H1 (cell line): ENCODE data around the gene BRICD5.

Experiments
- CEBPB ChIP-seq: IDR thresholded peaks from 2 replicates; pipeline ENCODE4 v1.6.1; 2012; ENCODE audit warnings: low read depth, low read length
- CHD2 ChIP-seq: IDR thresholded peaks from 2 replicates; pipeline ENCODE4 v1.6.1; 2012; ENCODE audit warnings: low read length, improper control_type of control experiment
- EGR1 ChIP-seq: IDR thresholded peaks from 2 replicates; pipeline ENCODE4 v1.6.1; 2011; ENCODE audit warnings: low read depth, low read length, borderline replicate concordance
- EZH2 ChIP-seq: fragments of 200-600 bp; sonication (generic); IDR thresholded peaks from 2 replicates; pipeline ENCODE4 v1.7.1; 2012; ENCODE audit warnings: low read depth, mild to moderate bottlenecking, moderate library complexity, low read length, inconsistent platforms; ENCODE audit not compliant: severe bottlenecking
- POLR2A ChIP-seq, 2 experiments: IDR thresholded peaks; 1 replicate in 1 of 2; 2 replicates in 1 of 2; pipeline ENCODE4 v1.6.1; 2011; ENCODE audit warnings: low read depth in 2 of 2, low read length in 2 of 2, mild to moderate bottlenecking in 2 of 2; ENCODE audit errors: control extremely low read depth in 1 of 2
- POLR2AphosphoS5 ChIP-seq: IDR thresholded peaks from 2 replicates; pipeline ENCODE4 v1.6.1; 2011; ENCODE audit warnings: low read depth, low read length
- RFX5 ChIP-seq: IDR thresholded peaks from 2 replicates; pipeline ENCODE4 v1.6.1; 2011; ENCODE audit warnings: low read depth, low read length, improper control_type of control experiment, borderline replicate concordance
- SP1 ChIP-seq: IDR thresholded peaks from 2 replicates; pipeline ENCODE4 v1.6.1; 2011; ENCODE audit warnings: low read depth, low read length
- ZNF274 ChIP-seq: IDR thresholded peaks from 2 replicates; pipeline ENCODE4 v1.7.0; 2012; ENCODE audit warnings: low read length, borderline replicate concordance; ENCODE audit errors: extremely low read depth
- TF ChIP-seq, protein P1 (sequence below), 3 experiments: IDR thresholded peaks; 1 replicate in 2 of 3; 2 replicates in 1 of 3; pipeline versions ENCODE4 v1.5.1 to v1.6.1; 2011; ENCODE audit warnings: low read length in 3 of 3, mild to moderate bottlenecking in 3 of 3, inconsistent platforms in 2 of 3, low read depth in 1 of 3, moderate library complexity in 1 of 3; ENCODE audit not compliant: insufficient read depth in 1 of 3; ENCODE audit errors: control extremely low read depth in 1 of 3

DNA sequence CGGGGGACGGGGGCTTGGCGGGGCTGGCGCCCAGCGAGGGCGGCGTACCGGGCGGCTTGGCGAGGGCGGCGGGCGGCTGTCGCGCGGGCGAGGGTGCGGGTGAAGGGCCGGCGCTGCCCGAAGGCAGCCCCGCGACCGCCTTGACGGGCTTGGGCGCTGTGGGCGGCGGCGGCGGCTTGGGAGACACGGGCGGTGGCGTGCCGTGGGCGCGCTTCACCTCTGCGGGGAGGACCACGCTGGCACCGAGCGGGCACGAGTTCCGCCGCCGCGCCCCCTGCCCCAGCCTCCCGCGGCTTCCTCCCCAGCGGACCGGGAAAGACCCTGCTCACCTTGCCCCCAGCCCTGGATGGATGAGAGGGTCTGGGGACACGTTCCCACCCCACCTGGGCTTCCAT, 31.6 kb downstream of the BRICD5 start:
- TF ChIP-seq EZH2 (no peak), CHD2 (no peak), CEBPB (no peak), POLR2AphosphoS5 (no peak), RFX5 (no peak), EGR1 (no peak), ZNF274 (no peak), POLR2A (IDR thresholded peaks at IDR 0.05; ENCODE audit: control extremely low read depth in 1 of 2, low read depth in 2 of 2, low read length in 2 of 2) (no peak), SP1 (no peak)
- TF ChIP-seq, protein P1, sequence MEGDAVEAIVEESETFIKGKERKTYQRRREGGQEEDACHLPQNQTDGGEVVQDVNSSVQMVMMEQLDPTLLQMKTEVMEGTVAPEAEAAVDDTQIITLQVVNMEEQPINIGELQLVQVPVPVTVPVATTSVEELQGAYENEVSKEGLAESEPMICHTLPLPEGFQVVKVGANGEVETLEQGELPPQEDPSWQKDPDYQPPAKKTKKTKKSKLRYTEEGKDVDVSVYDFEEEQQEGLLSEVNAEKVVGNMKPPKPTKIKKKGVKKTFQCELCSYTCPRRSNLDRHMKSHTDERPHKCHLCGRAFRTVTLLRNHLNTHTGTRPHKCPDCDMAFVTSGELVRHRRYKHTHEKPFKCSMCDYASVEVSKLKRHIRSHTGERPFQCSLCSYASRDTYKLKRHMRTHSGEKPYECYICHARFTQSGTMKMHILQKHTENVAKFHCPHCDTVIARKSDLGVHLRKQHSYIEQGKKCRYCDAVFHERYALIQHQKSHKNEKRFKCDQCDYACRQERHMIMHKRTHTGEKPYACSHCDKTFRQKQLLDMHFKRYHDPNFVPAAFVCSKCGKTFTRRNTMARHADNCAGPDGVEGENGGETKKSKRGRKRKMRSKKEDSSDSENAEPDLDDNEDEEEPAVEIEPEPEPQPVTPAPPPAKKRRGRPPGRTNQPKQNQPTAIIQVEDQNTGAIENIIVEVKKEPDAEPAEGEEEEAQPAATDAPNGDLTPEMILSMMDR (IDR thresholded peaks at IDR 0.05; ENCODE audit: control extremely low read depth in 1 of 3, insufficient read depth in 1 of 3, low read depth in 1 of 3, low read length in 3 of 3), result no peak
